NCI-H2196 treated with DMSO at 0.1 percent for 48 hours (cell line): ENCODE measurements around the gene OTOP1.
"Not testable (repeated sequence)": the region's sequence is repeated elsewhere in the genome, so short reads cannot be mapped to it uniquely, and the experiment has no call there.

Experiments used
- DNase-seq: peaks from one replicate; lab custom pipeline; 2025; ENCODE audit not compliant: unreplicated experiment; lab: John Stamatoyannopoulos, UW

The OTOP1 gene

GRCh38 chr4:4233610-4234009 lies 6.9 kb upstream of the OTOP1 start:
- DNase-seq = no peak

- DNase-seq = no peak
These were observed 1.6 kb upstream of the OTOP1 start for GRCh38 chr4:4228356-4228668.

DNA sequence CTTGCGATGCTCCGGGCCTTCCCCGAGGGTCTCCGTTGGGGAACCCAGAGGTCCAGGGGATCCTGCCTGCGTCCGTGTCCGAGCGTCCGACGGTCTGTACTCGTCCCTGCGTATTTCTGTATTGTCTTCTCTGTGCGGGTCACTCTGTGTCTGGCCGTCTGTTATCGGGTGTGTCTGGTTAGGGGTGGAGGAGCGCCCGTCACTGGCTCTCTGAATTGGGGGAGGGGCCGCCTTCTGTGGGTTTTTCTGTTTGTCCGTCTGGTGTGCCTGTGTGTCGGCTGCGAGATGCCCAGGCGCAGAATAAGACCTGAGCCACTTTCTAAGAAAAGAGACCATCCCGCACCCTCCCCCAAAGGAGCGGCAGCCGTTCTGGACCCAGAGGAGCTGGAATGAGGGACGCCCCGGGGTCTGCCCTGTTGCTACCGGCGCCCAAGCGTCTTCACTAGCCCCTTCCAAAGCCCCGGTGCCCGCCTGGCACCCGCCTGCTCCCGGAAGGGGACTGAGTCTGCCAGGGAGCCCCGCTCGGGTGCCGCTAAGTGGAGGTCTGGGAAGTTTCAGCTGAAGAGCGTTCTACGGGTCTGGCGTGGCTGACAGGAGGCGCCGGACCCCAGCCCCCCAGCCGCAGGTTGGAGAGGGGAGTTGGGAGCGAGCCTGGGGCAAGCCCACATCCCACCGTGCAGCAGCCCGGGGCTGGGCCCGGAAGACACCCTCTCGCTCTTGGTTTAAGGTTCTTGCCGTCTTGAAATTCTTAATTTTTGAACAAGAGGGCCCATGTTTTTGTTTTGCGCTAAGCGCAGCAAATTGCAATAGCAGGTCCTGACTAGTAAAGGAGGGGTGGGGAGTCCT lies 1.0 kb upstream of the OTOP1 start:
- DNase-seq = no peak

- DNase-seq = no peak
These were observed 669 bp downstream of the OTOP1 start for GRCh38 chr4:4225915-4226605.

DNA sequence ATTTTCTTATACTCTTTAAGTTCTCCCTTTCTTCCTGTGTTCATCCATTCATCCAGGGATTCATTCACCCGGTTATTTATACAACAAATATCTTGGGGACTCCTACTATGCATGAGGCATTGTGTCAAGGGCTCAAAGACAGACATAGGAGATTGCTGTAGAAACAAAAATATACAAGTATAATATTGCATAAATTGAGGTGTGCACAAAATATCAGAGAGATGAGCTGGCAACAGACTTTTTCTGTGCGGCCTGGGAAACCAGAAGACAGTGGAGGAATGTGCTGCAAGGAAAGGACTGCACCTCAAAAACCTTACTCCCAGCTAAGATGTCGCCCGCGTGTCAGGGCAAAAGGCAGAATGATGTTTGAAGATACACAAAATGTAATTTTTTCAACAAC lies 9.6 kb downstream of the OTOP1 start:
- DNase-seq = no peak

GRCh38 chr4:4216648-4217047 lies 10.1 kb downstream of the OTOP1 start:
- DNase-seq = no peak

DNA sequence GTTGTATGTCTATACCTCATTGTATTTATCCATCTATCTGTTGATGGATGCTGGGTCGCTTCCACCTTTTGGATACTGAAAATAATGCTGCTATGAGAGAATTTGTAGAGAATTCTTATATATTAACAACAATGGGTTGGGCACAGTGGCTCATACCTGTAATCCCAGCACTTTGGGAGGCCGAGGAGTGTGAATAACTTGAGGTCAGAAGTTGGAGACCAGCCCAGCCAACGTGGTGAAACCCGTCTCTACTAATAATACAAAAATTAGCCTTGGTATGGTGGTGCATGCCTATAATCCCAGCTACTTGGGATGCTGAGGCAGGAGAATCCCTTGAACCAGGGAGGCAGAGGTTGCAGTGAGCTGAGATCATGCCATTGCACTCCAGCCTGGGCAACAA lies 13.1 kb downstream of the OTOP1 start:
- DNase-seq = not testable (repeated sequence)

- DNase-seq = no peak
These were observed 20.5 kb downstream of the OTOP1 start for GRCh38 chr4:4206204-4206603.

DNA sequence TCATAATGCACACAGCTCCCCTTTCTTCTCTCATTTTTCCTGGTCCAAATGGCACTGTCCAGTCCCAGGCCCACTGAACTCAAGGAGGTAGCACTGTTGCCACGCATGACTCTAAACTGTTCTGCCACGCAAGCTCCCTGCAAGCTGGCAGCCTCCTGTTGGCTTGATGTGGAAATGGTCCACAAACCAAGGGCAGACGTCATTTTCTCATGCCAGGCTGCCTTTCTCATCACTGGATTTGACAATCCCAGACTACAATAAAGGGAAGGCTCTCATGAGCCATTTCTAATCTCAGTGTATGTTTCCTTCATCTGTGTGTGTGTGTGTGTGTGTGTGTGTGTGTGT lies 22.4 kb downstream of the OTOP1 start:
- no peak for DNase-seq

DNA sequence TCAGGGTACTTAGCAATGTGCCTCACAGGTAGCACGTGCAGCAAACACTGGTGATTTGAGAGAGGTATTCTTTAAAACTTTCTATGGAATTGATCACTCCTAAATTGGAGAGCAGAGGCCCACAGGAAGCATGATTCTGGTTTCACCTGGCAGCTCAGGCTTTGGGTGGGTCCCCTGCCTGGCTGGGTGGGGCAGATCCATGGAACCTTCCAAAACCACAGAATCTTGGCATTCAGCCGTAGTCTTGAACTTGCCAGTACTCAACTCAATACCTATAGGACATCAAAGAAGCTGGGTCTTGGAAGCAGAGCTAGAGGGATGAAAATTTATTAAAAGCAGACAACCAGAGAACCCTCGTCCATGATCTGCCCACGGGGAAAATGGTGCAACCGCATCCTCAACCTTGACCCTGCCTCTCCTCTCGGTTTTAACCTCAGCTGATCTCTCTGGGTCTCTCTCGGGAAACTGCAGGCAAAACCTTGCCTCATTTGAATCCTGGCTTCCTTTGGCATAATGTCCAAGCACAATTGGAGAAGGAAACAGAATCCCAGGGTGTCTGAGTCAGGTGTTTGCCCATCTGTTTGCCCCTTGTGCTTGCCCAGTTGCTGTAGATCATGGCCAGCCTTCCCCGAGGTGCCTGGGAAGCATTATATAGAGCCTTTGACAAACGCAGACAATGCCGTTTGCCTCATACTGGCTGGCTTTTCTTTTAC lies 22.9 kb downstream of the OTOP1 start:
- no peak for DNase-seq

- DNase-seq = no peak
These were observed 24.2 kb downstream of the OTOP1 start for GRCh38 chr4:4202510-4202909.

- DNase-seq = no peak
These were observed 26.1 kb downstream of the OTOP1 start for GRCh38 chr4:4200624-4201023.

DNA sequence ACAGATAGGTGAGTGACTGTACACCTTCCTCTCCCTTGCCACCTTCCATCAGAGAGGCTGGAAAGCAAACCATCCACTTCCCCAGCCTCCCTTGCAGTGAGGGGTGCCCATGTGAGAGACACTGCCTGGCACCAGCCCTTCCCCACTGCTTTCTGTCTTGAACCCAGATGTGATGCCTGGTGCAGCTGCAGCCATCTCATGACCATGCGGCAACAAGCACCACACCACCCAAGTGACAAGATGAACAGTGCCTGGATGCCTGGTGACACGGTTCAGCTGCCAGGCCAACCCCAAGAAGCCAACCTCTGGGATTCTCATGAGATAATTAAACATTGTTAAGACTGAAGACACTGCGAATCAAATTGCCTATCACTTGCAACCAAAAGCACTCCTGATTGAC lies 31.4 kb downstream of the OTOP1 start:
- no peak for DNase-seq

- DNase-seq = peak; percentile 30
These were observed 38.2 kb downstream of the OTOP1 start for GRCh38 chr4:4188557-4188956.

- no peak for DNase-seq
These were observed 41.2 kb downstream of the OTOP1 start for GRCh38 chr4:4185528-4185927.

DNA sequence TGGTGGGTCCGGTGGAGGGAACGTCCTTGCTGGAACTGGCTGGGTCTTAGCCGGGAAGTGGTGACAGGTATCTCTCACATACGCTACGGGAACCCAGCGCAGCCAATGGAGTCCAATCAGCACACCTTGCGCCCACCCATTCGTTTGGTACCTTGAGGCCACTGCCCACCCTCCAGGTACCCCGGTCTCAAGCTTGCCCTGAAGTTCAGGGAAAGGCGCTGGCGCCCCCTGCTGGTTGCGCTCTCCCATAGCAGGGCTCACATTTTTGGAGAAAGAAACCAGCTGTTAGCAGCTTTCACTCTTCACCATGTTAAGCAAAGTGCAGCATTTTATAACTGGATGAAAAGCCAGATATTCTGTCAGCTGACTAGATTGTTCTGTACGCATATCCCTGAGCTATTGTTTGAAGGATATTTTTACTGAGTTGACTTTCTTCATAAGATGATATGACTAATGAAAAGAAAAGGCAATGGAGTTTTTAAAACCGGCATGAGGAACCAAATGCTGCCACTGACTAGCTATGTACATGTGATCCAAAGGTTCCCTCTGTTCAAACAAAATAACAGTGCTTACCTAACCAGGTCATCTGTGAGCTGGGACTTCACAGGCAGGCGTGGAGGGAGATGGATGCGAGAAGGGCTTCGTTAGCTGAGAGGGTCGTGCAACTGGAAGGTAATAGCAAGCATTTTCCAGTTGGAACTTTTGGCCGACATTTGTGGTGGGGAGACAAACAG lies 43.7 kb downstream of the OTOP1 start:
- no peak for DNase-seq

- DNase-seq = no peak
These were observed 56.1 kb downstream of the OTOP1 start for GRCh38 chr4:4170596-4171150.

- DNase-seq = not testable (repeated sequence)
These were observed 58.5 kb downstream of the OTOP1 start for GRCh38 chr4:4167981-4168780.

DNA sequence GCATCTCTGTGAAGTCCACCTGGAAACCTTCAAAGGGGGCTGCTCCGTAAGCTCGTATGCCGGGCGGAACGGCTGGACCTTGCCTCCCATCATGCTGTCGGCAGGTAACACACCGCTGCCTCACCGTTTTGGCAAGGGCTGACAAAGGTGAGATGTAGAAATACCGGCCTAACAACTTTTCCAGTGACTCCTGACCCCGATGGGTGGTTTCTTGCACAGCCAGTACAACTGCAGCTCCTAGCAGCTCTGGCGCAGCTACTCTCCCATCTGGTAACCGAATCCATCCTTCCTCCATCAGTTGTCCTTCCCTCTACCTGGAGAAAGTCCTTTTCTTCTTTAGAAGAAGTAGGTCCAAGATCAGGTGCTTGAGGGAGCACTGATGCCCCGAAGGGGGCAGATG lies 59.7 kb downstream of the OTOP1 start:
- not testable (repeated sequence) for DNase-seq

DNA sequence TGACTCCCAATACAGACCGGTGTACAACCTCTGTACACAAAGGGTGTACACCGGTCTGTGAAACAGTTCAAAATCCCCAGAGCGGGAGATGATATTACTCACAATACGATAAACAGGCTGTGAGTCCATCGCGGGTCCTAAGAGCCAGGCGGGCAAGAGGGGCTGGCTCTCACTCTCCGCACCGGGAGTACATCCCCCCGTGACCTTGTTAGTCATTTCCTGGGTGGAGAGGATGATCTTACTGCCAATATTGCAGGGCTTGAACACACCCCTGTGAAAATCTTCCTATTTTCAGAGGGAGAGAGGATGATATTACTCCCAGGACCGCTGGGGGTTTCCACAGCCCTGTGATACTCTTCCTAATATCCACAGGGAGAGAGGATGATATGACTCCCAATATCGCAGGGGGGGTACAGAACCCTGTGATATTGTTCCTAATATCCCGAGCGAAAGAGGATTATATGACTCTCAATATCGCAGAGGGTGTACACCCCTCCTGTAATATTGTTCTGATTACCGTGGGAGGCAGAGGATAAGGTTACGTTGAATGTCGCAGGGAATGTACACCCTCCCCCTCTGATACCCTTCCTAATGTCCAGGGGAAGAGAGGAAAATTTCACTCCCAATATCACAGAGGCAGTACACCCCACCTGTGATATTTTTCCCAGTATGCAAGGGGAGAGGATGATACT lies 60.9 kb downstream of the OTOP1 start:
- not testable (repeated sequence) for DNase-seq
